ENCODE data around the gene AUH. TPM values are rescaled to one million over a fixed set of nuclear protein-coding genes. Genes with fewer than 3 reads are reported as not detected.

The AUH gene
- total RNA-seq, result 11.1 and 13.4 TPM in 2 replicates

GRCh38 chr9:91361291-91362050 is at the start of gene AUH:
AUH (minus strand) TSS chr9:91361918; CDS start chr9:91361889, 29 bp downstream.

Other genes with a start within 250 kb of the AUH start
- gene NFIL3, start 61.9 kb upstream of the AUH start, total RNA-seq, result 22.0 and 24.4 TPM in 2 replicates

All from bronchus fibroblast of lung (primary cell).